SU-DHL-6 (cell line): ENCODE results near the gene FDXR.

ENCODE experiments used
- H2AFZ ChIP-seq: fragments of 200-600 bp; sonication (generic); 2 replicates; pipeline ENCODE4 v1.6.1; 2014; ENCODE audit warnings: low read depth, mild to moderate bottlenecking, moderate library complexity, mixed read lengths, antibody characterized with exemption, low read length; ENCODE audit not compliant: severe bottlenecking
- H3F3A ChIP-seq: fragments of 200-600 bp; shearing (Covaris generic); 2 replicates; pipeline ENCODE4 v1.6.0; 2016; ENCODE audit warnings: antibody characterized with exemption, mild to moderate bottlenecking; ENCODE audit not compliant: insufficient read depth
- H3K27ac ChIP-seq: fragments of 200-600 bp; sonication (generic); 2 replicates; pipeline ENCODE4 v1.5.1; 2016; ENCODE audit warnings: low read depth, mild to moderate bottlenecking, low read length, moderate library complexity, mixed read lengths
- H3K27me3 ChIP-seq: fragments of 200-600 bp; sonication (generic), shearing (Covaris generic); 2 replicates; pipeline ENCODE4 v1.6.0; 2014; ENCODE audit warnings: mild to moderate bottlenecking, low read length
- H3K36me3 ChIP-seq: fragments of 200-600 bp; sonication (generic); 2 replicates; pipeline ENCODE4 v1.6.1; 2014; ENCODE audit warnings: mild to moderate bottlenecking, low read length, mixed read lengths
- H3K4me2 ChIP-seq: fragments of 300-600, 200-600 bp; shearing (Covaris generic), sonication (generic); 2 replicates; pipeline ENCODE4 v1.6.0; 2014; ENCODE audit warnings: low read length, low read depth, mild to moderate bottlenecking; ENCODE audit not compliant: poor library complexity, severe bottlenecking
- H3K4me3 ChIP-seq: fragments of 200-600 bp; sonication (generic); 2 replicates; pipeline ENCODE4 v1.5.1; 2014; ENCODE audit warnings: antibody characterized with exemption, low read length, mild to moderate bottlenecking, mixed read lengths; ENCODE audit not compliant: insufficient read depth, poor library complexity, severe bottlenecking
- H3K79me2 ChIP-seq: fragments of 200-600 bp; sonication (generic); 2 replicates; pipeline ENCODE4 v1.6.1; 2014; ENCODE audit warnings: mild to moderate bottlenecking, low read length, moderate library complexity; ENCODE audit not compliant: insufficient read depth
- H3K9ac ChIP-seq: fragments of 200-600 bp; sonication (generic); 2 replicates; pipeline ENCODE4 v1.7.0; 2014; ENCODE audit warnings: mild to moderate bottlenecking, low read length
- H3K9me2 ChIP-seq: fragments of 200-600 bp; sonication (generic); replicated peaks from 2 replicates; pipeline ENCODE4 v1.6.1; 2014; ENCODE audit warnings: low read length; ENCODE audit not compliant: insufficient read depth
- H3K9me3 ChIP-seq: fragments of 200-600 bp; sonication (generic); 2 replicates; pipeline ENCODE4 v1.6.1; 2014; ENCODE audit warnings: low read length, mixed read lengths; ENCODE audit not compliant: insufficient read depth
- H4K20me1 ChIP-seq: fragments of 200-600 bp; sonication (generic); 2 replicates; pipeline ENCODE4 v1.6.1; 2014; ENCODE audit warnings: low read depth, mild to moderate bottlenecking, antibody characterized with exemption, low read length, moderate library complexity, mixed read lengths
- CTCF ChIP-seq: fragments of 200-600 bp; sonication (generic); IDR thresholded peaks from one replicate; pipeline ENCODE4 v1.5.1; 2017; ENCODE audit warnings: antibody characterized with exemption, mild to moderate bottlenecking, low read length, moderate library complexity; ENCODE audit not compliant: insufficient read depth, poor library complexity, severe bottlenecking
- EZH2phosphoT487 ChIP-seq: fragments of 200-600 bp; sonication (generic), shearing (Covaris generic); conservative IDR thresholded peaks from 2 replicates; pipeline ENCODE4 v1.6.1; 2018; ENCODE audit warnings: mild to moderate bottlenecking, antibody characterized with exemption, low read length, moderate library complexity, mixed read lengths

The FDXR gene

DNA sequence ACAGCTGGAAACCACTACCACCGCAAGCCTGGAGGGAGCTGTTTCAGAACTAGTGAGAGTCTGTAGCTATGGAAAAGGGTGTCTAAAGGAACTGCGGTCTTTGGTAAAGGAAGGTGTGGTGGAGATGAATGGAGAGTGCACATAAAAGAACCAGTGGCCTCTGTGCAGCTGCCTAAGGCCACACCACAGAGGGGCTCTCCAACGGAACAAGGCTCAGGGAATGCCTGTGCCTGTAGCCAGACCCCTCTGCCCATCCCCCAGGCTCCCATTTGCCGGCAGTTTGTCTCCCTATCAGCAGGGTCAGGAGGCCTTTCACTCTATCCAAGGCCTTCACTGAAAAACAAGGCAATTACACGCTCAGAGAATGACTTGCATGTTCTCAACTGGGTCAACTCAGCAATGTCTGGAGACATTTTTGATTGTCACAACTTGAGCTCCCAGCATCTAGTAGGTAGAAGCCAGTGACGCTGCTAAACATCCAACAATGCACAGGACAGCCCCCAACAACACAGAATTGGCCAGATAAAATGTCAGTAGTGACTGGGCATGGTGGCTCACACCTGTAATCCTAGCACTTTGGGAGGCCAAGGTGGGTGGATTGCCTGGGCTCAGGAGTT is 3.3 kb upstream of the FDXR start:
- Histone ChIP-seq H3K4me2 (no peak overlapping the region), H2AFZ (no peak overlapping the region), H3K27me3 (no peaks in the 10 kb centered on the region)

DNA sequence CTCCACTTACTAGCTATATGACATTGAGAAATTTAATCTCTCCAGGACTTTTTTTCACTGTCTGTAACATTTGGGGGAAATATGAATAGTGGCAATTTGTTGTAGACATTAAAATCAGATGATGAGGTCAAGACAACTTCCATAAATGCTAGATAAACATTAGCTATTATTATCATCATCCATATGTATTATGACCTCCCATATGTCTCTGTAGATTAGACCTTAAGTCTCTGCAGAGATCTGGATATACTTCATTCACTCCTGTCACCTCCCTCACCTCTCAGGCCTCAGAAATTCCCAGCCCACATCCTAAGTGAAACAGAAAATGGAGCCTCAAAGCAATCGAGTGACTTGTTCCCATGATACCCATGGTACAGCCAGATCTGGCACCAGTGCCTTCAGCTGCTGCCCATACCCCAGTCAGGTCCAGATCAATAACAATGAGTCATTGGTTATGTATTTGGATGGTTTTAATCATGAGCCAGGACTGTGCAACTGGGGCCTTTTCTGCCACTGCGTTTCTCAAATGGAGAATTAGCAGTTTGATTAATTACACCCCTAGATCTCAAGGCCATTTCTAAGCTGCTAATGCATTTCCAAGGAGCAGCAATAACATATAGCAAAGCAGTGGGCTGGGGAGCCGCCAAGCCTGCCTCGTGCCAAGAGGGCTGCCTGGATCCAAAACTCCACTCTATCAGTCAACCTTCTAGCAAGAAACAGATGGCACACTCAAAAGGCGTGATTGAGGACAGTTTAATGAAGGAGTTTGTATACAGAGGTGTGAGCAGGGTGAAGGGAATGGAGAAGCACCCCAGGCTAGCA is 2.6 kb upstream of the FDXR start:
- H3K4me2 ChIP-seq = no peak overlapping the region
- no peak overlapping the region for H3K27ac ChIP-seq
- no peak overlapping the region for H2AFZ ChIP-seq
- H3K9me3 ChIP-seq = no peaks in the 10 kb centered on the region
- no peak overlapping the region for H3K9ac ChIP-seq
- no peaks in the 10 kb centered on the region for H3K36me3 ChIP-seq
- no peaks in the 10 kb centered on the region for H3K9me2 ChIP-seq
- no peaks in the 10 kb centered on the region for H3K79me2 ChIP-seq
- no peak for TF ChIP-seq CTCF
- no peak overlapping the region for H3K4me3 ChIP-seq
- no peaks in the 10 kb centered on the region for H4K20me1 ChIP-seq
- no peaks in the 10 kb centered on the region; the same call in 1 of the 2 replicates for H3F3A ChIP-seq
- H3K27me3 ChIP-seq = no peaks in the 10 kb centered on the region

More for the DNA sequence above, 3.3 kb upstream of the FDXR start:
- Histone ChIP-seq H3K36me3 (no peaks in the 10 kb centered on the region), H3K9me2 (no peaks in the 10 kb centered on the region), H3F3A (no peaks in the 10 kb centered on the region; the same call in 1 of the 2 replicates), H4K20me1 (no peaks in the 10 kb centered on the region), H3K27ac (no peak overlapping the region), H3K4me3 (no peak overlapping the region), H3K9me3 (no peaks in the 10 kb centered on the region), H3K79me2 (no peaks in the 10 kb centered on the region), H3K9ac (no peak overlapping the region)
- TF ChIP-seq EZH2phosphoT487 (no peak), CTCF (no peak)

- Histone ChIP-seq H3K36me3 (no peaks in the 10 kb centered on the region), H3K4me3 (no peak overlapping the region), H3K79me2 (no peaks in the 10 kb centered on the region), H3K9me2 (no peaks in the 10 kb centered on the region), H2AFZ (no peak overlapping the region), H4K20me1 (no peaks in the 10 kb centered on the region), H3F3A (no peaks in the 10 kb centered on the region; the same call in 1 of the 2 replicates), H3K9me3 (no peaks in the 10 kb centered on the region), H3K27me3 (no peaks in the 10 kb centered on the region), H3K4me2 (no peak overlapping the region), H3K9ac (peak overlapping the region; percentile 88; the same call in 1 of the 2 replicates), H3K27ac (no peak overlapping the region)
- TF ChIP-seq EZH2phosphoT487 = no peak
- TF ChIP-seq CTCF = no peak
Observed at GRCh38 chr17:74874615-74875037, 1.8 kb upstream of the FDXR start.
